ENCODE measurements around the gene MPPED1. TPM values are rescaled to one million over a fixed set of nuclear protein-coding genes. Genes with fewer than 3 reads are reported as not detected.

The MPPED1 gene
- total and polyA plus RNA-seq, 2 of the 13 experiments (the other 11 are each of a cell fraction or from before 2014, with no cell fraction given) = 0.77 TPM; not detected in 1

DNA sequence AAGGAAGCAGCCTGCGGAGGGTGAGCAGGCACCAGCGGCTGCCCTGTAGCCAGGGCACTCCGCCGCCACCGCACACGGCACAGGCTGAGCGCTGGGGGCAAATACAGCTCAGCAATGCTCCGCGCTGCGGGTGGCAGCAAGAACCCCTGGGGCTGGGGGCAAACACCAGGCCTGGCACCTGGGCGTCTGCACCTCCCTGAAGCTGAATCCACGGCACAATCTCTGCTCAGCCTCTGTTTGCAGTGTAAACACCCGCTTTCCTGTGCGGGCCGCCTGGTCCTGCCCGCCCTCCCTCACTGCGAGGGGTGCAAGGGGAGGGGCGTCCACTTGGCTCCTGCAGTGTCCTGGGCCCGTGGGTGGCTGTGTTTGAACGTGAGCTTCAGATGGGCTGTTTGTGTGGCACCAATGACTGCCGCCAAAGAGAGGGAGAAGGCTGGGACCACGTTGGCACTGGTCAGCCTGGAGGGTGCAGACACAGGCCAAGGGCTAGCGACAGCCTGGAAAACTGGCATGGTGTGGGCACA, 14.8 kb upstream of the MPPED1 start (continued):
- TF ChIP-seq, protein P1, sequence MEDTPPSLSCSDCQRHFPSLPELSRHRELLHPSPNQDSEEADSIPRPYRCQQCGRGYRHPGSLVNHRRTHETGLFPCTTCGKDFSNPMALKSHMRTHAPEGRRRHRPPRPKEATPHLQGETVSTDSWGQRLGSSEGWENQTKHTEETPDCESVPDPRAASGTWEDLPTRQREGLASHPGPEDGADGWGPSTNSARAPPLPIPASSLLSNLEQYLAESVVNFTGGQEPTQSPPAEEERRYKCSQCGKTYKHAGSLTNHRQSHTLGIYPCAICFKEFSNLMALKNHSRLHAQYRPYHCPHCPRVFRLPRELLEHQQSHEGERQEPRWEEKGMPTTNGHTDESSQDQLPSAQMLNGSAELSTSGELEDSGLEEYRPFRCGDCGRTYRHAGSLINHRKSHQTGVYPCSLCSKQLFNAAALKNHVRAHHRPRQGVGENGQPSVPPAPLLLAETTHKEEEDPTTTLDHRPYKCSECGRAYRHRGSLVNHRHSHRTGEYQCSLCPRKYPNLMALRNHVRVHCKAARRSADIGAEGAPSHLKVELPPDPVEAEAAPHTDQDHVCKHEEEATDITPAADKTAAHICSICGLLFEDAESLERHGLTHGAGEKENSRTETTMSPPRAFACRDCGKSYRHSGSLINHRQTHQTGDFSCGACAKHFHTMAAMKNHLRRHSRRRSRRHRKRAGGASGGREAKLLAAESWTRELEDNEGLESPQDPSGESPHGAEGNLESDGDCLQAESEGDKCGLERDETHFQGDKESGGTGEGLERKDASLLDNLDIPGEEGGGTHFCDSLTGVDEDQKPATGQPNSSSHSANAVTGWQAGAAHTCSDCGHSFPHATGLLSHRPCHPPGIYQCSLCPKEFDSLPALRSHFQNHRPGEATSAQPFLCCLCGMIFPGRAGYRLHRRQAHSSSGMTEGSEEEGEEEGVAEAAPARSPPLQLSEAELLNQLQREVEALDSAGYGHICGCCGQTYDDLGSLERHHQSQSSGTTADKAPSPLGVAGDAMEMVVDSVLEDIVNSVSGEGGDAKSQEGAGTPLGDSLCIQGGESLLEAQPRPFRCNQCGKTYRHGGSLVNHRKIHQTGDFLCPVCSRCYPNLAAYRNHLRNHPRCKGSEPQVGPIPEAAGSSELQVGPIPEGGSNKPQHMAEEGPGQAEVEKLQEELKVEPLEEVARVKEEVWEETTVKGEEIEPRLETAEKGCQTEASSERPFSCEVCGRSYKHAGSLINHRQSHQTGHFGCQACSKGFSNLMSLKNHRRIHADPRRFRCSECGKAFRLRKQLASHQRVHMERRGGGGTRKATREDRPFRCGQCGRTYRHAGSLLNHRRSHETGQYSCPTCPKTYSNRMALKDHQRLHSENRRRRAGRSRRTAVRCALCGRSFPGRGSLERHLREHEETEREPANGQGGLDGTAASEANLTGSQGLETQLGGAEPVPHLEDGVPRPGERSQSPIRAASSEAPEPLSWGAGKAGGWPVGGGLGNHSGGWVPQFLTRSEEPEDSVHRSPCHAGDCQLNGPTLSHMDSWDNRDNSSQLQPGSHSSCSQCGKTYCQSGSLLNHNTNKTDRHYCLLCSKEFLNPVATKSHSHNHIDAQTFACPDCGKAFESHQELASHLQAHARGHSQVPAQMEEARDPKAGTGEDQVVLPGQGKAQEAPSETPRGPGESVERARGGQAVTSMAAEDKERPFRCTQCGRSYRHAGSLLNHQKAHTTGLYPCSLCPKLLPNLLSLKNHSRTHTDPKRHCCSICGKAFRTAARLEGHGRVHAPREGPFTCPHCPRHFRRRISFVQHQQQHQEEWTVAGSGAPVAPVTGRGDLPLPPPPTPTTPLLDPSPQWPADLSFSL (CRISPR knock-in tag; IDR thresholded peaks at IDR 0.05) = no peak
- TF ChIP-seq RBAK (CRISPR knock-in tag; IDR thresholded peaks at IDR 0.05) (no peak), NCOR1 (IDR thresholded peaks at IDR 0.05; ENCODE audit: borderline replicate concordance, low read length) (no peak), PLRG1 (conservative IDR thresholded peaks at IDR 0.05) (no peak), SRF (IDR thresholded peaks at IDR 0.05; ENCODE audit: low read depth, low read length) (no peak), SOX6 (IDR thresholded peaks at IDR 0.05) (no peak), SOX6 (CRISPR knock-in tag; IDR thresholded peaks at IDR 0.05) (peak; percentile 71), AHR (CRISPR knock-in tag; IDR thresholded peaks at IDR 0.05) (0 out of 2 replicates have a peak, but pooled peaks have one; percentile 47), KDM6A (CRISPR knock-in tag; IDR thresholded peaks at IDR 0.05; ENCODE audit: low read depth) (no peak), ZNF567 (CRISPR knock-in tag; IDR thresholded peaks at IDR 0.05; ENCODE audit: borderline replicate concordance) (no peak), MEIS1 (CRISPR knock-in tag; IDR thresholded peaks at IDR 0.05; ENCODE audit: borderline replicate concordance) (no peak), SMAD1 (CRISPR knock-in tag; IDR thresholded peaks at IDR 0.05; ENCODE audit: borderline replicate concordance, low read depth) (no peak), ZZZ3 (CRISPR knock-in tag; IDR thresholded peaks at IDR 0.05; ENCODE audit: borderline replicate concordance) (no peak), WIZ (CRISPR knock-in tag; IDR thresholded peaks at IDR 0.05) (no peak), HES4 (CRISPR knock-in tag; IDR thresholded peaks at IDR 0.05; ENCODE audit: borderline replicate concordance) (no peak), ZNF777 (CRISPR knock-in tag; IDR thresholded peaks at IDR 0.05) (no peak)
- TF ChIP-seq, protein P2, sequence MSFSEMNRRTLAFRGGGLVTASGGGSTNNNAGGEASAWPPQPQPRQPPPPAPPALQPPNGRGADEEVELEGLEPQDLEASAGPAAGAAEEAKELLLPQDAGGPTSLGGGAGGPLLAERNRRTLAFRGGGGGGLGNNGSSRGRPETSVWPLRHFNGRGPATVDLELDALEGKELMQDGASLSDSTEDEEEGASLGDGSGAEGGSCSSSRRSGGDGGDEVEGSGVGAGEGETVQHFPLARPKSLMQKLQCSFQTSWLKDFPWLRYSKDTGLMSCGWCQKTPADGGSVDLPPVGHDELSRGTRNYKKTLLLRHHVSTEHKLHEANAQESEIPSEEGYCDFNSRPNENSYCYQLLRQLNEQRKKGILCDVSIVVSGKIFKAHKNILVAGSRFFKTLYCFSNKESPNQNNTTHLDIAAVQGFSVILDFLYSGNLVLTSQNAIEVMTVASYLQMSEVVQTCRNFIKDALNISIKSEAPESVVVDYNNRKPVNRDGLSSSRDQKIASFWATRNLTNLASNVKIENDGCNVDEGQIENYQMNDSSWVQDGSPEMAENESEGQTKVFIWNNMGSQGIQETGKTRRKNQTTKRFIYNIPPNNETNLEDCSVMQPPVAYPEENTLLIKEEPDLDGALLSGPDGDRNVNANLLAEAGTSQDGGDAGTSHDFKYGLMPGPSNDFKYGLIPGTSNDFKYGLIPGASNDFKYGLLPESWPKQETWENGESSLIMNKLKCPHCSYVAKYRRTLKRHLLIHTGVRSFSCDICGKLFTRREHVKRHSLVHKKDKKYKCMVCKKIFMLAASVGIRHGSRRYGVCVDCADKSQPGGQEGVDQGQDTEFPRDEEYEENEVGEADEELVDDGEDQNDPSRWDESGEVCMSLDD (CRISPR knock-in tag; IDR thresholded peaks at IDR 0.05; ENCODE audit: borderline replicate concordance) = no peak; the same call in 1 of the 2 replicates
- TF ChIP-seq, protein P3, sequence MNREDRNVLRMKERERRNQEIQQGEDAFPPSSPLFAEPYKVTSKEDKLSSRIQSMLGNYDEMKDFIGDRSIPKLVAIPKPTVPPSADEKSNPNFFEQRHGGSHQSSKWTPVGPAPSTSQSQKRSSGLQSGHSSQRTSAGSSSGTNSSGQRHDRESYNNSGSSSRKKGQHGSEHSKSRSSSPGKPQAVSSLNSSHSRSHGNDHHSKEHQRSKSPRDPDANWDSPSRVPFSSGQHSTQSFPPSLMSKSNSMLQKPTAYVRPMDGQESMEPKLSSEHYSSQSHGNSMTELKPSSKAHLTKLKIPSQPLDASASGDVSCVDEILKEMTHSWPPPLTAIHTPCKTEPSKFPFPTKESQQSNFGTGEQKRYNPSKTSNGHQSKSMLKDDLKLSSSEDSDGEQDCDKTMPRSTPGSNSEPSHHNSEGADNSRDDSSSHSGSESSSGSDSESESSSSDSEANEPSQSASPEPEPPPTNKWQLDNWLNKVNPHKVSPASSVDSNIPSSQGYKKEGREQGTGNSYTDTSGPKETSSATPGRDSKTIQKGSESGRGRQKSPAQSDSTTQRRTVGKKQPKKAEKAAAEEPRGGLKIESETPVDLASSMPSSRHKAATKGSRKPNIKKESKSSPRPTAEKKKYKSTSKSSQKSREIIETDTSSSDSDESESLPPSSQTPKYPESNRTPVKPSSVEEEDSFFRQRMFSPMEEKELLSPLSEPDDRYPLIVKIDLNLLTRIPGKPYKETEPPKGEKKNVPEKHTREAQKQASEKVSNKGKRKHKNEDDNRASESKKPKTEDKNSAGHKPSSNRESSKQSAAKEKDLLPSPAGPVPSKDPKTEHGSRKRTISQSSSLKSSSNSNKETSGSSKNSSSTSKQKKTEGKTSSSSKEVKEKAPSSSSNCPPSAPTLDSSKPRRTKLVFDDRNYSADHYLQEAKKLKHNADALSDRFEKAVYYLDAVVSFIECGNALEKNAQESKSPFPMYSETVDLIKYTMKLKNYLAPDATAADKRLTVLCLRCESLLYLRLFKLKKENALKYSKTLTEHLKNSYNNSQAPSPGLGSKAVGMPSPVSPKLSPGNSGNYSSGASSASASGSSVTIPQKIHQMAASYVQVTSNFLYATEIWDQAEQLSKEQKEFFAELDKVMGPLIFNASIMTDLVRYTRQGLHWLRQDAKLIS (CRISPR knock-in tag; IDR thresholded peaks at IDR 0.05) = no peak; the same call in 1 of the 2 replicates
